ENCODE data around the gene KLHL7. TPM values are rescaled to one million over a fixed set of nuclear protein-coding genes. Genes with fewer than 3 reads are reported as not detected.

Gene KLHL7, protein sequence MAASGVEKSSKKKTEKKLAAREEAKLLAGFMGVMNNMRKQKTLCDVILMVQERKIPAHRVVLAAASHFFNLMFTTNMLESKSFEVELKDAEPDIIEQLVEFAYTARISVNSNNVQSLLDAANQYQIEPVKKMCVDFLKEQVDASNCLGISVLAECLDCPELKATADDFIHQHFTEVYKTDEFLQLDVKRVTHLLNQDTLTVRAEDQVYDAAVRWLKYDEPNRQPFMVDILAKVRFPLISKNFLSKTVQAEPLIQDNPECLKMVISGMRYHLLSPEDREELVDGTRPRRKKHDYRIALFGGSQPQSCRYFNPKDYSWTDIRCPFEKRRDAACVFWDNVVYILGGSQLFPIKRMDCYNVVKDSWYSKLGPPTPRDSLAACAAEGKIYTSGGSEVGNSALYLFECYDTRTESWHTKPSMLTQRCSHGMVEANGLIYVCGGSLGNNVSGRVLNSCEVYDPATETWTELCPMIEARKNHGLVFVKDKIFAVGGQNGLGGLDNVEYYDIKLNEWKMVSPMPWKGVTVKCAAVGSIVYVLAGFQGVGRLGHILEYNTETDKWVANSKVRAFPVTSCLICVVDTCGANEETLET
- polyA plus RNA-seq = 10 to 100 TPM; 21.9 to 38.9 (median 27.7) TPM

DNA sequence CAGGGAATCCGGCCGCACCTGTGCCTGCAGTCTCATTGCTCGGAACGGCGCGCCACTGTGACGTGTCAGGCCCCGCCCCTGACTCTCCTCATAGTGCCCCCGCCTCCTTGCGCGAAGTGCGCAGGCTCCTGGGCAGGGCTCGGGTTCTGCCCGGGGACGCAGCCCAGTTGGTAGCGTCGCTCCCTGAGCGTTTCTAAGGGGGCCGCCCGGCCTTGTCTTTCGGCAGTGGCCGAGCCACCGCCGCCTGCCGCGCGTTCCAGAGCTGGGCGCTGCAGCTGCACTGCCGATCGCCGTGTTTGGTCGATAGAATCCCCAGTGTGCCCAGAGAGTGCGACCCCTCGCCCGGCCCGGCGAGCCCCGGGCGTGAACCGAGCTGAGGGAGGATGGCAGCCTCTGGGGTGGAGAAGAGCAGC, at the start of gene KLHL7:
Gene KLHL7 (plus strand): TSS at position 142 of the 413 bp plus-strand sequence. CDS start 242 bp downstream, at position 384.
- peak; percentile 93 to 94 (median 93) for DNase-seq
- Mint-ChIP-seq H3K36me3 (no peaks in the 10 kb centered on the region), H3K4me1 (peaks cover 33 to 51% of the 10 kb centered on the region in 2 donors), H3K27me3 (ENCODE audit: low read depth in 3 of 3) (peaks cover 0 to 9% (median 4%) of the 10 kb centered on the region in 3 donors), H3K27ac (peak within 1 kb of the TSS; percentile 91 to 98 (median 96)), H3K9me3 (no peaks in the 10 kb centered on the region), H3K4me3 (peak within 1 kb of the TSS; percentile 93 to 99 (median 95))

DNA sequence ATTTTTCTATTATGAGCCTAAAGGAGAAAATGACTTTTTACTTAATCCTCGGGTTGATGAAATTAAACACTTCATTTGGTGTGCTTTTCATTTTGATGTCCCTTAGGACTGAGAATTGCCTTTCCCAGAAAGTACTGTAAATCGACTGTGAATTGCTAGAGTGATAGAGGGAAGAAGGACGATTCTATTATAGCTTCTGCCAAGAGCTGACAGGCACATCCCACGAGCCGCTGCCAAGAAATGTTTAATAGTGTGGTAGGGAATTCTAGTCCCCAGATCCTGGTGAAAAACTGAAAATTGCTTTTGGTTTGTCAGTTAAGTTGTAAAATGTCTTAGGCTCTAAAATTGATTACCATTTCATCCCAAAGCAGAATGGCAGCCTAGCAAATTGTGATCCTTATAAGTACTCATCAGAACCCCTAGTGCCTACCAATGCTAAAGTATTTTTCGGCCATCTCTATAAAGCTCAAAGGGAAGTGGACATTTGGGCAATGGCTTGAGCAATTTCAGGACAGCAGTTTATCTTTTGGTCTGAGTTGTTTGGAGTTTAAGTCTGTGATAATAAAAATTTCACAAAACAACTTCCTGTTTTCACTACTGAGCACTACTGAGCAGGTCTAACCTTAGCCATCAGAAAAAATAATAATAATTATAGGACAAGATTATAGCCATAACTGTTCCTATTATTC, 47.0 kb upstream of the KLHL7 start:
- DNase-seq = no peak
- Mint-ChIP-seq H3K4me1 (no peaks in the 10 kb centered on the region), H3K36me3 (no peaks in the 10 kb centered on the region), H3K27ac (no peak overlapping the region), H3K9me3 (no peaks in the 10 kb centered on the region), H3K27me3 (ENCODE audit: low read depth in 3 of 3) (peaks cover 2 to 4% (median 3%) of the 10 kb centered on the region in 3 donors), H3K4me3 (no peak overlapping the region)

DNA sequence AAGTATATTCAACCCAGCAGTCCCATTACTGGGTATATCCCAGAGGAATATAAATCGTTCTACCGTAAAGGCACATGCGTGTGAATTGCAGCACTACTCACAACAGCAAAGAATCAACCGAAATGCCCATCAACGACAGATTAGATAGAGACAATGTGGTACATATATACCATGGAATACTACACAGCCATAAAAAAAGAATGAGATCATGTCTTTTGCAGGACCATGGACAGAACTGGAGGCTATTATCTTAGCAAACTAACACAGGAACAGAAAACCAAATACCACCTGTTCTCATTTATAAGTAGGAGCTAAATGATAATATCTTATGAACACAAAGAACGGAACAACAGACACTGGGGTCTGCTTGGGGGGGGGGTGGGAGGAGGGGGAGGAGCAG, 44.3 kb upstream of the KLHL7 start:
- Mint-ChIP-seq H3K4me1 (no peaks in the 10 kb centered on the region), H3K27me3 (ENCODE audit: low read depth in 3 of 3) (peaks cover 0 to 3% (median 2%) of the 10 kb centered on the region in 3 donors), H3K36me3 (no peaks in the 10 kb centered on the region), H3K27ac (no peak overlapping the region), H3K4me3 (no peak overlapping the region), H3K9me3 (no peaks in the 10 kb centered on the region)
- DNase-seq = no peak

DNA sequence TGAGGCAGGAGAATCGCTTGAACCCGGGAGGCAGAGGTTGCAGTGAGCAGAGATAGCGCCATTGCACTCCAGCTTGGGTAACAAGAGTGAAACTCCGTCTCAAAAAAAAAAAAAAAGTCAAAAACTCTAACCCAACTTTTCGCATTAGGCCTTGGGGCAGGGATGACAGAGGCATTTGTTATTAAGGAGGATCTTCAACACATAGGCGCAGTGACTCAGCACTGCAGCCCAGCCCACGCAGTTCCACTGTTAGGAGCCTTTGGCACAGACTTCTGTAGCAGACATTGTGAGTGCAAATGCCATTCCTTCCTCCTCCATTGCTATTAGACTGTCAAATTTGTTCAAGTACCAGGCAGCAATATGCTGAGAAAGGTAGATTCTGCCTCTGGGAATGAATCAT, 43.1 kb upstream of the KLHL7 start:
- no peak overlapping the region for H3K4me3 Mint-ChIP-seq

DNA sequence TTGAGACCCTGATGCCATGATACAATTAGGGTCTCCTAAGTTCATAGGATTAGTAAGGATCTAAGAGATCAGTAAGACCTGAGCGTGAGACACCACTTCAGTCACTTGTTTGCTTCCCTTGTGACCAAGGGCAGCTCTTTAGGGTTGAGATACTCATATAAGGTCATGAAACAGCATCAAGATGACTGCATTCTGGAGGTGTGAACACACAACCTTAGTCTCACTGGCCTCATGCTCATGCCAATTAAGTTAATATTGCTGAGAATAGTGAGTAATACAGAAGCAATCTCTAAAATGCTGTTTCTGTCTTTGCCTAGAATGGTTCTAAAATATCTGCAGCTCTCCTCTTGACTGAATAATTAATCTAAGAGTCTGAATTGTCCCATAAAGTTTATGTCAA, 39.6 kb upstream of the KLHL7 start:
- H3K9me3 Mint-ChIP-seq = no peaks in the 10 kb centered on the region
- H3K4me3 Mint-ChIP-seq = no peak overlapping the region
- H3K36me3 Mint-ChIP-seq = no peaks in the 10 kb centered on the region
- no peak for DNase-seq
- H3K27me3 Mint-ChIP-seq (ENCODE audit: low read depth in 3 of 3) = peaks cover 0 to 2% (median 0%) of the 10 kb centered on the region in 3 donors
- no peaks in the 10 kb centered on the region for H3K4me1 Mint-ChIP-seq
- H3K27ac Mint-ChIP-seq = no peak overlapping the region

More for the DNA sequence above, 43.1 kb upstream of the KLHL7 start:
- DNase-seq = no peak
- Mint-ChIP-seq H3K27ac (no peak overlapping the region), H3K36me3 (no peaks in the 10 kb centered on the region), H3K9me3 (no peaks in the 10 kb centered on the region), H3K4me1 (no peaks in the 10 kb centered on the region), H3K27me3 (ENCODE audit: low read depth in 3 of 3) (peaks cover 0 to 2% (median 0%) of the 10 kb centered on the region in 3 donors)

DNA sequence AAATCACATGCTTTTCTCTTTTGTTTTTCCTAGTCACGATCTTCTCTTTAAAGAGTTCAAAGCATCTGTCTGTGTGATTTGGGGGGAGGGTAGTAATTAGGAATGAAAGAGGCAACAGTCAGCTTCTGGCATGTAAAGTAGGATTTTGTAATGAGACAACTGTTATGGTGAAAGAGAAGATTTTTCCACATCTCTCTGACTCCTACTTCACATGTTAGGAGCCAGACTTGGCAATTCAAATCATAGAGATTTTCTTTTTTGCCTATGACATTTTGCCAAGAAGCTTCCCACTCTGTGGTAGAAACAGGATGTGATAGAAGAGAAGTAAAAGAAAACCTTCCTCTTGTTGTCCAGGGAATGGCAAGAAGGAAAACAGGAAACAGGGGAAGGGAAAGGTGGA, 38.3 kb upstream of the KLHL7 start:
- Mint-ChIP-seq H3K27me3 (ENCODE audit: low read depth in 3 of 3) (peaks cover 0 to 2% (median 0%) of the 10 kb centered on the region in 3 donors), H3K4me1 (no peaks in the 10 kb centered on the region), H3K27ac (no peak overlapping the region), H3K9me3 (no peaks in the 10 kb centered on the region), H3K36me3 (no peaks in the 10 kb centered on the region), H3K4me3 (no peak overlapping the region)
- no peak for DNase-seq

DNA sequence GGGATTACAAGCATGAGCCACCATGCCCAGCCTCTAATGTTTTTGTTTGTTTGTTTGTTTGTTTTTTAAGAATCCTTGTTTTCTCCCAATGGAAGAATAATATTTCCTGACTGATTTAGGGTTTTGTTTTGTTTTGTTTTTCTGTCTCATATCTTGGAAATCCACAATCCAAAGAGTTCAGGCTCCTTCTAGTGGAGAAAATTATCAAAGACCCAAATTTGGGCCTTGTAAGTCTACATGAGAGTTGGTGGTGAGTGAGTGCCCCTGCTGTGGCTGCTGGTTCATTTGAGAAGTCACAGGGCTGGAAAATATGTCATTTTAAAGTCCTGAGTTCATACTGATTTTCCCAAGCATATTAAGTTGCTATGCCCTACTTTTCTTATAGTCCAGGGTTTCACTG, 33.5 kb upstream of the KLHL7 start:
- Mint-ChIP-seq H3K4me1 (no peaks in the 10 kb centered on the region), H3K27me3 (ENCODE audit: low read depth in 3 of 3) (peaks cover 4 to 7% (median 6%) of the 10 kb centered on the region in 3 donors)

DNA sequence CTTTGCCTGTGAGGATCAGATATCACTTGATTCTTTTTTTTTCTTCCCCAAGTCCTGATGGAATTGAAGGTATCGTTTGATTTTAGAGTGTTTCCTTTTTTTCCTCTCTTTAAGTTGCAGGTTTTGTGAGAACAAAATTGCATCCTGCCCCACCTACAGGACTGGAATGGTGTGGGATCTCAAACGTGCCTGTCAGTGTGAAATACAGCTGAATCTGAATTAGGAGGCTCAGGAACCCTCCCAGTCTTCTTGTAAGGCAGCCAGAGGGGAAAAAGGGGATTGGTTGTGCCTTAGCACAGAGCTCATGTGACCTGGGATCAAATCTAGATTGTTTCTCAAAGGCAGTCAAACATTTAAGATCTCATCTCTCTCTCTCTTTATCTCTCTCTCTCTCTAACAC, 32.7 kb upstream of the KLHL7 start:
- DNase-seq = no peak
- Mint-ChIP-seq H3K4me3 (no peak overlapping the region), H3K4me1 (no peaks in the 10 kb centered on the region), H3K36me3 (no peaks in the 10 kb centered on the region), H3K27ac (no peak overlapping the region), H3K27me3 (ENCODE audit: low read depth in 3 of 3) (peaks cover 5 to 7% (median 7%) of the 10 kb centered on the region in 3 donors), H3K9me3 (no peaks in the 10 kb centered on the region)

More for the DNA sequence above, 33.5 kb upstream of the KLHL7 start:
- Mint-ChIP-seq H3K36me3 (no peaks in the 10 kb centered on the region), H3K9me3 (no peaks in the 10 kb centered on the region), H3K4me3 (no peak overlapping the region), H3K27ac (no peak overlapping the region)
- no peak for DNase-seq

DNA sequence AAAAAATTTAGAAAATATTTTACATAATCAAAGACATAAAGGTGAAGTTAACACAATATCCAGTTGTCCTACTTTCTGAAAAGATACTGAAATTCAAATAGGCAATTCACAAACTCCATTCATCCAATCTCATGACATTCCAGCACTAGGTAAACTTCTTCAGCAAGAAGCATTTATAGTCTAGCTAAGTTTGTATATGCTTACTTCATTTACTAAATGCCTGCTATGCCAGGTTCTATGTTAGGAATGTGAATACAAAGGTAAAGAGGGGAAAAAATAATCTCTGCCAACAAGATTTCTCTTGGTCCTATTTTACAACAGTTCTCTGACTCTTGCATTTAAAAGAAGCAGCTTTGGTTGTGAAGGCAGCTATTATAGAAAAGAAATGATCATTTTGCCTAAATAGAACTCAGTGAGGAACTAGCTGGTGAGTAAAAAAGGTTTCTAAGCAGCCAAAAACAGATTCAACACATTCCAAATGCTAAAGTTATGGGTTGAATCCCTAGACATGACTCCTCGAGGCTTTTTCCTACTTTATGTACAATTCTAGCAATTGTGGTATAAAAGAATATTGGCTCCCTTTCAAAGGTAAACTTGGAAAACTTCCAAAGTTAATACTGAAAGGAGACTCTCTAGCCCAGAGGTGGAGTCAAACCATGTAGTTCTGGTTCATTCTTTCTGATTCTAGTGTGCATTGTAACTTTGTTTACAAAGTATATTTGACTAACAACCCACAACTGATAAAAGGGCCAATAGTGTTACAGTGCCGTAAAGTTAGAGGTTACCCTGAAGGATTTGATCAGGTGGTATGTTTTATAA, 30.9 kb upstream of the KLHL7 start:
- Mint-ChIP-seq H3K27me3 (ENCODE audit: low read depth in 3 of 3) (peaks cover 5 to 9% (median 7%) of the 10 kb centered on the region in 3 donors), H3K4me1 (no peaks in the 10 kb centered on the region), H3K4me3 (no peak overlapping the region), H3K36me3 (no peaks in the 10 kb centered on the region), H3K9me3 (no peaks in the 10 kb centered on the region), H3K27ac (no peak overlapping the region)
- no peak for DNase-seq

DNA sequence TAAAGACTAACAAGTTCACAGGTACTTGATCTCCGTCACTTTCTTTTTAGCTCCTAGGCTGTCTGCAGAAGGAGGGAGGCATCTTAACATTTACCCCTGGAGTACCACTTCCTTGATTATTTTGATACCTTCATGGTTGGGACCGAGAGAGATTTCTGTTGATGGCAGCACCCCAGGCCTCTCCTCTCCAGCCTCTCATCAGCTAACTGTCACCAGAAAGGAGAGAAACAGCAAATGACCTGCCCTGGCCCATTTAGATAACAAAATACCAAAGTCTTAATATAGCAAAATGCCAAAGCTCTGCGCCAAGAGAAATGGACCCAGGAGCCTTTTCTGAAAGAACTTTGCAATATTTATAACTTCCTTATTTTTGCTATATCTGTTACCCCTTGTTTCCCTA, 30.0 kb upstream of the KLHL7 start:
- no peak overlapping the region for H3K27ac Mint-ChIP-seq
- DNase-seq = no peak
- H3K4me3 Mint-ChIP-seq = no peak overlapping the region
- no peaks in the 10 kb centered on the region for H3K9me3 Mint-ChIP-seq
- H3K36me3 Mint-ChIP-seq = no peaks in the 10 kb centered on the region
- H3K27me3 Mint-ChIP-seq (ENCODE audit: low read depth in 3 of 3) = peaks cover 5 to 8% (median 8%) of the 10 kb centered on the region in 3 donors
- no peaks in the 10 kb centered on the region for H3K4me1 Mint-ChIP-seq

DNA sequence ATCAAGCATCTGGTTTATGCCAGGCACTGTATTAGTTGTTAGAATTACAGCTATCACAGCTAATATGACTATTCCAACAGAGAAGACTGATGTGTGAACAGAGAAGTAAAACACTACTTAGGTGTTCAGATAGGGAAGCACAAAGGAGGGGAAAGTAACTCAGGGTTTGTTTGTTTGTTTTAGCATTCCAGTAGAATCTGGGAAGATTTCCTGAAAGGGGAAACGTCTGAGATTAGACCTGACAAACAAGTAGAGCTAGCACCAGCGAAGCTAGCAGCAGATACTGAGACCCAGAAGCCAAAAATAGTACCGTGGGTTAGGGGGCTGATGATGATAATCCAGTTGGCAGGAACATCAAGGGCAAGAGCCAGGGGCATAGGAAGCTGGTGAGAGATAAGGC, 28.8 kb upstream of the KLHL7 start:
- H3K27ac Mint-ChIP-seq = no peak overlapping the region
- no peaks in the 10 kb centered on the region for H3K36me3 Mint-ChIP-seq
- DNase-seq = no peak
- peaks cover 6 to 8% (median 8%) of the 10 kb centered on the region in 3 donors for H3K27me3 Mint-ChIP-seq (ENCODE audit: low read depth in 3 of 3)
- H3K4me1 Mint-ChIP-seq = no peaks in the 10 kb centered on the region
- no peak overlapping the region for H3K4me3 Mint-ChIP-seq
- no peaks in the 10 kb centered on the region for H3K9me3 Mint-ChIP-seq

DNA sequence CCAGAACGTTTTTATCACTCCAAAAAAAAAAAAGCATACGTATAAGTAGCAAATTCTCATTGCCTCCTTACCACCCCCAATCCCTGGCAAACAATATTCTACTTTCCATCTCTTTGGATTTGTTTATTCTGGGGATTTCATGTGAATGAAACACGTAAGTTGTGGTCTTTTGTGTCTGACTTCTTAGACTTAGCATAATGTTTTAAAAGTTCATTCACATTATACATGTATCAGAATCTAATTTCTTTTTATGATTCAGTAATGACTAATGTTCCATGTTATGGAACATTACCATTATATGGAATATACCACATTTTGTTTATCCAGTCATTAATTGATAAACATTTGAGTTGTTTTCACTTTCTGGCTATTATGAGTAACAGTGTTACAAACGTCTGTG, 12.5 kb upstream of the KLHL7 start:
- Mint-ChIP-seq H3K4me1 (no peaks in the 10 kb centered on the region), H3K4me3 (no peak overlapping the region), H3K36me3 (no peaks in the 10 kb centered on the region), H3K27ac (no peak overlapping the region), H3K27me3 (ENCODE audit: low read depth in 3 of 3) (peaks cover 0 to 18% (median 4%) of the 10 kb centered on the region in 3 donors), H3K9me3 (no peaks in the 10 kb centered on the region)
- no peak for DNase-seq

DNA sequence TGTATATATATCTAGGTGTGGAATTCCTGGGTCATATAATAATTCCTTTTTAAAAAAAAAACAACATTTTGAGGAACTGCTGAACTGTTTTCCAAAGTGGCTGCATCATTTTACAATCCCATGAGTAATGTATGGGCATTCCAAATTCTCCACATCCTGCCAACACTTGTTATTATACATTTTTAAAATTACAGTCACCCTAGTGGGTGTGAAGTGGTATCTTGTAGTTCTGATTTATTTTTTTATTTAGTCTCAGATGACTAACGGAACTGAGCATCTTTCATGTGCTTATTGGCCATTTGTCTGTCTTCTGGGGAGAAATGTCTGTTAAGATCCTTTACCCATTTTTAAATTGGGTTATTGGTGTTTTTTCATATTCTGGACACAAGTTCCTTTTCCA, 12.0 kb upstream of the KLHL7 start:
- no peak for DNase-seq
- no peaks in the 10 kb centered on the region for H3K9me3 Mint-ChIP-seq
- peaks cover 0 to 18% (median 4%) of the 10 kb centered on the region in 3 donors for H3K27me3 Mint-ChIP-seq (ENCODE audit: low read depth in 3 of 3)
- no peak overlapping the region for H3K4me3 Mint-ChIP-seq
- H3K4me1 Mint-ChIP-seq = no peaks in the 10 kb centered on the region
- H3K36me3 Mint-ChIP-seq = no peaks in the 10 kb centered on the region
- no peak overlapping the region for H3K27ac Mint-ChIP-seq

All from immature natural killer cell (primary cell).